Measurements from ENCODE around the gene VSIR. TPM values are rescaled to one million over a fixed set of nuclear protein-coding genes. Genes with fewer than 3 reads are reported as not detected.

Gene VSIR
- 68.6 and 75.4 TPM in 2 replicates for total RNA-seq (2013; cell fraction: nucleolus; rRNA removed)
- total RNA-seq (2014; rRNA removed), result 8.6 and 14.7 TPM in 2 replicates
- 5.1 and 5.9 TPM in 2 replicates for total RNA-seq (2014; rRNA removed; fragmentation: Illumina TruSeq; extraction: Trizol)
- 12.1 and 12.5 TPM in 2 replicates for total RNA-seq (2021)
- polyA plus RNA-seq (2011; ENCODE audit: low read depth), result 3.6 TPM
- 0.78 and 2.4 TPM in 2 replicates for polyA plus RNA-seq (2011; rRNA removed)
- 2.7 and 3.3 TPM in 2 replicates for polyA plus RNA-seq (2011; cell fraction: cytosol; rRNA removed)
- 5.1 and 6.0 TPM in 2 replicates for polyA plus RNA-seq (2011; cell fraction: nucleus; rRNA removed)
- 9.2 and 12.0 TPM in 2 replicates for polyA plus RNA-seq (2012)
- 0.76 and 6.3 TPM in 2 replicates for polyA plus RNA-seq (2014; fragmentation: Illumina TruSeq; extraction: Trizol)
- under 1 TPM; 0.19 to 0.24 TPM for polyA plus RNA-seq (2014; fragmentation: Nextera tagmentation; extraction: Ambion mirVana)
- 8.5 and 10.4 TPM in 2 replicates for polyA plus RNA-seq (2014; rRNA removed)
- polyA plus RNA-seq (2016; fragmentation: Nextera tagmentation; extraction: Ambion mirVana), result 1 to 10 TPM; 7.0 to 9.2 TPM
- polyA minus RNA-seq (2011; rRNA and poly(A)+ RNA removed), result 2.6 and 5.9 TPM in 2 replicates
- polyA minus RNA-seq (2011; cell fraction: cytosol; rRNA and poly(A)+ RNA removed), result 0.67 and 0.94 TPM in 2 replicates
- polyA minus RNA-seq (2011; cell fraction: nucleus; rRNA and poly(A)+ RNA removed), result 4.0 and 4.9 TPM in 2 replicates
- percentile 86 among the genes with signal in this experiment for Bru-seq, nascent RNA
- BruChase-seq, experiment 1, labeled RNA remaining after a 6-hour chase, result percentile 69 among the genes with signal in this experiment
- BruChase-seq, experiment 2, labeled RNA remaining after a 2-hour chase, result percentile 73 among the genes with signal in this experiment
- long read RNA-seq, experiment 1, full-length matches to known transcripts, result 3 of 4 reads
- long read RNA-seq, experiment 1, partial matches to known transcripts, result 0 of 4 reads
- long read RNA-seq, experiment 1, other reads (novel, unspliced or antisense), result 1 of 4 reads
- long read RNA-seq, experiment 2, partial matches to known transcripts, result 0 of 1 reads
- long read RNA-seq, experiment 2, other reads (novel, unspliced or antisense), result 1 of 1 reads

GRCh38 chr10:71773221-71773971, at the start of gene VSIR:
Gene VSIR, minus strand, starts transcription at chr10:71773520. Its CDS starts 81 bp downstream, at chr10:71773439.
- WGBS (ENCODE audit: insufficient coverage, insufficient replicate concordance, low lambda C conversion rate, missing lambda C conversion rate), result 0% methylated on average over 35 of the region's 55 CpGs
- Histone ChIP-seq H3K9ac (ENCODE audit: control insufficient read depth, insufficient read depth, low read length) (peak within 1 kb of the TSS; percentile 74), H3K4me1 (ENCODE audit: control insufficient read depth, insufficient read depth, low read length) (peaks cover 59% of the 10 kb centered on the region), H4K20me1 (ENCODE audit: control insufficient read depth, insufficient read depth) (no peaks in the 10 kb centered on the region), H2AFZ (ENCODE audit: control insufficient read depth, low read depth, low read length) (peak within 1 kb of the TSS; percentile 66), H3K4me3 (peak within 1 kb of the TSS; percentile 76), H3K4me2 (ENCODE audit: control insufficient read depth, insufficient read depth) (peak within 1 kb of the TSS; percentile 99), H3K79me2 (ENCODE audit: control insufficient read depth, insufficient read depth, low read length) (peaks cover 19% of the 10 kb centered on the region), H3K27ac (ENCODE audit: control insufficient read depth, insufficient read depth) (peak within 1 kb of the TSS; percentile 48), H3K27me3 (replicated peaks in 1 of 2; ENCODE audit: control insufficient read depth in 2 of 2, insufficient read depth in 2 of 2, low read length in 1 of 2) (no peaks in the 10 kb centered on the region), H3K9me3 (replicated peaks; ENCODE audit: control insufficient read depth, insufficient read depth, low read length) (peaks cover 4% of the 10 kb centered on the region; the same call in 2 of the 3 replicates), H3K36me3 (ENCODE audit: control insufficient read depth in 2 of 2, insufficient read depth in 2 of 2, low read length in 1 of 2) (no peaks in the 10 kb centered on the region)
- RAD21 ChIA-PET (ENCODE audit: unreplicated experiment), result interaction anchor here (0.8 to 3.6 kb wide), 14 partner anchors 9 to 395 kb away, joined by 3 to 29 read pairs (median 6); no protein-coding TSS in a partner anchor
- POLR2A ChIA-PET, result interaction anchor here (0.6 to 3.2 kb wide), 11 partner anchors 16 to 1468 kb away, joined by 3 to 9 read pairs (median 3); partner anchors contain the start of gene PSAP
- in situ Hi-C loops (cut with MboI), result no loop called here
- intact Hi-C loops (cut with micrococcal nuclease; ENCODE audit: unreplicated experiment), result no loop called here
- peak; percentile 51 for DNase-seq (ENCODE audit: low read depth, low spot score)
- no peak for FAIRE-seq
- BruUV-seq (replicated peaks), result no TSS peak
- CTCF ChIA-PET, result interaction anchor here (0.6 to 7.2 kb wide), 32 partner anchors 8 to 459 kb away, joined by 3 to 97 read pairs (median 3); no protein-coding TSS in a partner anchor
- SMC1A ChIA-PET (ENCODE audit: uncharacterized antibody, unreplicated experiment), result interaction anchor here (0.7 to 3.6 kb wide), 17 partner anchors 9 to 459 kb away, joined by 3 to 22 read pairs (median 6); partner anchors contain the start of gene C10orf105
- peak; percentile 73 for ATAC-seq
- TF ChIP-seq ZNF687 (IDR thresholded peaks at IDR 0.05) (peak; percentile 67; the same call in 1 of the 2 replicates), MEF2B (IDR thresholded peaks at IDR 0.05; ENCODE audit: partially characterized antibody, poor library complexity, severe bottlenecking) (no peak), DPF2 (IDR thresholded peaks at IDR 0.05) (peak; percentile 80), TCF7 (IDR thresholded peaks at IDR 0.05; ENCODE audit: borderline replicate concordance) (no peak), BRCA1 (IDR thresholded peaks at IDR 0.05; ENCODE audit: low read depth, low read length) (no peak), ZNF24 (IDR thresholded peaks at IDR 0.05) (peak; percentile 76), ESRRA (IDR thresholded peaks at IDR 0.05; ENCODE audit: low read length) (no peak), ATF7 (IDR thresholded peaks at IDR 0.05; ENCODE audit: low read depth) (no peak), IRF3 (IDR thresholded peaks at IDR 0.05) (no peak), SIX5 (IDR thresholded peaks at IDR 0.05; ENCODE audit: low read depth, low read length, severe bottlenecking) (no peak), HDGF (IDR thresholded peaks at IDR 0.05) (no peak), SMC3 (IDR thresholded peaks at IDR 0.05; ENCODE audit: borderline replicate concordance, low read length) (peak; percentile 51), BCL11A (IDR thresholded peaks at IDR 0.05; ENCODE audit: low read depth, low read length) (no peak), PML (IDR thresholded peaks at IDR 0.05; ENCODE audit: low read length) (no peak), RAD51 (IDR thresholded peaks at IDR 0.05) (no peak)
